RWPE2 (cell line): Measurements from ENCODE around the gene NEK6.

ENCODE experiments used
- ATAC-seq: fragments of 200-7000 bp; cut with Tn5 transposase; 3 replicates; pipeline ENCODE4 v1.9.1; 2021; ENCODE audit warnings: low read depth
- DNase-seq: peaks from one replicate; pipeline ENCODE4 v3.0.0-alpha.2; 2020; ENCODE audit warnings: low spot score
- H3K27ac ChIP-seq: fragments of 450-650 bp; 2 replicates; pipeline ENCODE4 v1.5.1; 2017; ENCODE audit warnings: mild to moderate bottlenecking; ENCODE audit not compliant: poor library complexity, severe bottlenecking
- H3K27me3 ChIP-seq: fragments of 250-450 bp; sonication (Bioruptor Pico); 2 replicates; pipeline ENCODE4 v1.5.1; 2021; ENCODE audit warnings: mild to moderate bottlenecking, moderate library complexity; ENCODE audit not compliant: insufficient read depth, poor library complexity, severe bottlenecking
- H3K36me3 ChIP-seq: fragments of 250-450 bp; sonication (Bioruptor Pico); 2 replicates; pipeline ENCODE4 v1.5.1; 2020; ENCODE audit warnings: low read depth, mild to moderate bottlenecking, moderate library complexity
- H3K4me1 ChIP-seq: fragments of 250-450 bp; sonication (Bioruptor Pico); 2 replicates; pipeline ENCODE4 v1.5.1; 2021; ENCODE audit warnings: mild to moderate bottlenecking, moderate library complexity; ENCODE audit not compliant: insufficient read depth, poor library complexity, severe bottlenecking
- H3K4me3 ChIP-seq: fragments of 250-450 bp; sonication (Bioruptor Pico); 2 replicates; pipeline ENCODE4 v1.5.1; 2021; ENCODE audit warnings: mild to moderate bottlenecking, moderate library complexity; ENCODE audit not compliant: severe bottlenecking
- H3K9me3 ChIP-seq: fragments of 250-450 bp; sonication (Bioruptor Pico); 2 replicates; pipeline ENCODE4 v1.5.1; 2021; ENCODE audit warnings: mild to moderate bottlenecking, moderate library complexity; ENCODE audit not compliant: severe bottlenecking
- TF ChIP-seq, protein P1 (sequence below): fragments of 450-650 bp; IDR thresholded peaks from one replicate; pipeline ENCODE4 v1.5.1; 2017; ENCODE audit warnings: mild to moderate bottlenecking, moderate library complexity; ENCODE audit not compliant: poor library complexity, severe bottlenecking

Gene NEK6

GRCh38 chr9:124274738-124275137, 17.0 kb downstream of the NEK6 start:
- DNase-seq (no peak), ATAC-seq (no peak)
- Histone ChIP-seq H3K27ac (no peak overlapping the region), H3K27me3 (no peaks in the 10 kb centered on the region), H3K4me1 (peaks cover 9% of the 10 kb centered on the region), H3K4me3 (no peak overlapping the region), H3K9me3 (no peaks in the 10 kb centered on the region), H3K36me3 (peaks cover 56% of the 10 kb centered on the region)
- TF ChIP-seq, protein P1, sequence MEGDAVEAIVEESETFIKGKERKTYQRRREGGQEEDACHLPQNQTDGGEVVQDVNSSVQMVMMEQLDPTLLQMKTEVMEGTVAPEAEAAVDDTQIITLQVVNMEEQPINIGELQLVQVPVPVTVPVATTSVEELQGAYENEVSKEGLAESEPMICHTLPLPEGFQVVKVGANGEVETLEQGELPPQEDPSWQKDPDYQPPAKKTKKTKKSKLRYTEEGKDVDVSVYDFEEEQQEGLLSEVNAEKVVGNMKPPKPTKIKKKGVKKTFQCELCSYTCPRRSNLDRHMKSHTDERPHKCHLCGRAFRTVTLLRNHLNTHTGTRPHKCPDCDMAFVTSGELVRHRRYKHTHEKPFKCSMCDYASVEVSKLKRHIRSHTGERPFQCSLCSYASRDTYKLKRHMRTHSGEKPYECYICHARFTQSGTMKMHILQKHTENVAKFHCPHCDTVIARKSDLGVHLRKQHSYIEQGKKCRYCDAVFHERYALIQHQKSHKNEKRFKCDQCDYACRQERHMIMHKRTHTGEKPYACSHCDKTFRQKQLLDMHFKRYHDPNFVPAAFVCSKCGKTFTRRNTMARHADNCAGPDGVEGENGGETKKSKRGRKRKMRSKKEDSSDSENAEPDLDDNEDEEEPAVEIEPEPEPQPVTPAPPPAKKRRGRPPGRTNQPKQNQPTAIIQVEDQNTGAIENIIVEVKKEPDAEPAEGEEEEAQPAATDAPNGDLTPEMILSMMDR = no peak

- Histone ChIP-seq H3K36me3 (peaks cover 31% of the 10 kb centered on the region), H3K27me3 (no peaks in the 10 kb centered on the region), H3K9me3 (no peaks in the 10 kb centered on the region), H3K4me3 (no peak overlapping the region), H3K27ac (no peak overlapping the region), H3K4me1 (peaks cover 16% of the 10 kb centered on the region)
- ATAC-seq = no peak
- DNase-seq = no peak
- TF ChIP-seq, protein P1 = no peak
Measured at GRCh38 chr9:124277420-124277819, 19.7 kb downstream of the NEK6 start.

GRCh38 chr9:124278054-124278540, 20.3 kb downstream of the NEK6 start:
- Histone ChIP-seq H3K4me3 (no peak overlapping the region), H3K4me1 (peaks cover 16% of the 10 kb centered on the region), H3K9me3 (no peaks in the 10 kb centered on the region), H3K36me3 (peaks cover 26% of the 10 kb centered on the region), H3K27ac (peak overlapping the region; percentile 82), H3K27me3 (no peaks in the 10 kb centered on the region)
- ATAC-seq = no peak
- TF ChIP-seq, protein P1 = no peak
- no peak for DNase-seq

DNA sequence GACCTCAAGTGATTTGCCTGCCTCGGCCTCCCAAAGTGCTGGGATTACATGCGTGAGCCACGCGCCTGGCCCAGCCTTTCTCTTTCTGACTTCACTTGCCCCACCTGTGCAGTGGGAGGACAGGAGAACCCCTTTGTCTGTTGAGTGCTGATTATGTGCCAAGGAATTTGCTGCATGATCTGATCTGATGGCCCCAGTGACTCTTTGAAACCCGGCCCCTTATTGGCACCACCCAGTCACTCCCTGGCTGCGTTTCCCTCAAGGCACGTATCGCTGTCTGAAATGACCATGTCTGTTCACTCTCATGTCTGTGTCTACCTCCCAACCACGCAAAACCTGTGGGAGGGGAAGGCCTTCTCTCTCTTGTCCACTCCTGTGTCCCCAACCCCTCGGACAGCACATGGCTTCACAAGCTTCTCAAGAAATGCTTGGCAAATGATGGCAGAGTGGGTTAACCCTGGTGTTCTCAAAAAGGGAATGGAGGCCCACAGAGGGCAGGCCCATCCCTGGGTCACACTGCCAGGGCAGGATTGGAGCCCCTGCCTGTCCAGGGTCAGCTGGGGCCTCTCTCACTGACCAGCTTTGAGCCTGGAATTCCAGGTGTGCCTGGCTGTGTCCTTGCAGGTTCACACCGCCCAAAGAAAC, 21.9 kb downstream of the NEK6 start:
- Histone ChIP-seq H3K4me3 (no peak overlapping the region), H3K36me3 (peaks cover 16% of the 10 kb centered on the region), H3K27ac (peak overlapping the region; percentile 82), H3K9me3 (no peaks in the 10 kb centered on the region), H3K4me1 (peaks cover 16% of the 10 kb centered on the region), H3K27me3 (no peaks in the 10 kb centered on the region)
- TF ChIP-seq, protein P1 = no peak
- ATAC-seq (peak; percentile 47), DNase-seq (no peak)

- ATAC-seq = peak; percentile 67
- TF ChIP-seq, protein P1 = no peak
- no peaks in the 10 kb centered on the region for H3K9me3 ChIP-seq
- peaks cover 16% of the 10 kb centered on the region for H3K4me1 ChIP-seq
- no peak for DNase-seq
- H3K4me3 ChIP-seq = no peak overlapping the region
- H3K27ac ChIP-seq = peak overlapping the region; percentile 82
- H3K27me3 ChIP-seq = no peaks in the 10 kb centered on the region
- H3K36me3 ChIP-seq = peaks cover 18% of the 10 kb centered on the region
Measured at GRCh38 chr9:124280176-124280691, 22.5 kb downstream of the NEK6 start.
